HL-60 (cell line): ENCODE data around the gene PRKCSH.

Experiments used
- CTCF ChIP-seq: IDR thresholded peaks from one replicate; pipeline ENCODE4 v1.5.1; 2011; ENCODE audit warnings: low read length, control low read depth, inconsistent platforms; ENCODE audit not compliant: insufficient read depth
- REST ChIP-seq: IDR thresholded peaks from 2 replicates; pipeline ENCODE4 v1.6.1; 2012; ENCODE audit warnings: low read depth; ENCODE audit not compliant: insufficient replicate concordance

GRCh38 chr19:11479090-11479897 is 43.9 kb downstream of the PRKCSH start:
- TF ChIP-seq CTCF: no peak
- peak; percentile 89 for TF ChIP-seq REST
